HepG2 (cell line): ENCODE results near the gene NEK11. TPM values are rescaled to one million over a fixed set of nuclear protein-coding genes. Genes with fewer than 3 reads are reported as not detected.

ENCODE experiments used
- CEBPB ChIP-seq: IDR thresholded peaks from 2 replicates; pipeline ENCODE4 v1.6.1; 2011; ENCODE audit warnings: low read depth, low read length, improper control_type of control experiment, borderline replicate concordance
- FLYWCH1 ChIP-seq: sonication (generic); formaldehyde crosslinking; IDR thresholded peaks from 2 replicates; pipeline ENCODE4 v1.8.1; 2023; ENCODE audit warnings: mild to moderate bottlenecking, missing genetic modification reagents
- FOXO1 ChIP-seq: sonication (generic); formaldehyde crosslinking; IDR thresholded peaks from 2 replicates; pipeline ENCODE4 v1.4.0; 2020; ENCODE audit warnings: missing genetic modification reagents
- HOXD1 ChIP-seq: sonication (generic); formaldehyde crosslinking; IDR thresholded peaks from 2 replicates; pipeline ENCODE4 v1.5.0; 2020; ENCODE audit warnings: missing genetic modification reagents
- KDM2A ChIP-seq: sonication (generic); formaldehyde crosslinking; IDR thresholded peaks from 2 replicates; pipeline ENCODE4 v1.4.0; 2020; ENCODE audit warnings: low read depth, missing genetic modification reagents, borderline replicate concordance
- KDM4B ChIP-seq: sonication (generic); formaldehyde crosslinking; IDR thresholded peaks from 2 replicates; pipeline ENCODE4 v1.4.0; 2020; ENCODE audit warnings: missing genetic modification reagents
- MTA3 ChIP-seq: sonication (generic); formaldehyde crosslinking; IDR thresholded peaks from 2 replicates; pipeline ENCODE4 v1.4.0; 2020; ENCODE audit warnings: missing genetic modification reagents
- NR2F1 ChIP-seq, 2 experiments: fragments of 450-650 bp in 1 of 2; formaldehyde crosslinking in 1 of 2; IDR thresholded peaks; 2 replicates each; pipeline versions ENCODE4 v1.5.0 to v1.6.1; 2016 to 2020; ENCODE audit warnings: mild to moderate bottlenecking in 1 of 2, missing compliant biosample characterization in 1 of 2, missing genetic modification reagents in 1 of 2, moderate library complexity in 1 of 2
- REPIN1 ChIP-seq: sonication (generic); formaldehyde crosslinking; IDR thresholded peaks from 2 replicates; pipeline ENCODE4 v1.8.0; 2022; ENCODE audit warnings: missing genetic modification reagents, low read depth, mild to moderate bottlenecking, borderline replicate concordance
- SCMH1 ChIP-seq: sonication (generic); formaldehyde crosslinking; IDR thresholded peaks from 2 replicates; pipeline ENCODE4 v1.9.0; 2021; ENCODE audit warnings: missing genetic modification reagents, mild to moderate bottlenecking, borderline replicate concordance
- SMYD3 ChIP-seq: sonication (generic); formaldehyde crosslinking; IDR thresholded peaks from 2 replicates; pipeline ENCODE4 v1.8.1; 2023; ENCODE audit warnings: mild to moderate bottlenecking, missing genetic modification reagents
- ZFP36 ChIP-seq: fragments of 150-350 bp; IDR thresholded peaks from 2 replicates; pipeline ENCODE4 v1.6.1; 2018; ENCODE audit warnings: borderline replicate concordance, low read length, low read depth; ENCODE audit not compliant: partially characterized antibody
- ZNF124 ChIP-seq: sonication (generic); formaldehyde crosslinking; IDR thresholded peaks from 2 replicates; pipeline ENCODE4 v1.4.0; 2020; ENCODE audit warnings: missing genetic modification reagents
- ZNF317 ChIP-seq: sonication (generic); formaldehyde crosslinking; IDR thresholded peaks from 2 replicates; pipeline ENCODE4 v1.5.0; 2020; ENCODE audit warnings: mild to moderate bottlenecking, missing genetic modification reagents
- ZNF556 ChIP-seq: sonication (generic); formaldehyde crosslinking; IDR thresholded peaks from 2 replicates; pipeline ENCODE4 v1.4.0; 2020; ENCODE audit warnings: mild to moderate bottlenecking, missing genetic modification reagents, borderline replicate concordance
- ZNF724P ChIP-seq: sonication (generic); formaldehyde crosslinking; IDR thresholded peaks from 2 replicates; pipeline ENCODE4 v1.8.0; 2022; ENCODE audit warnings: missing genetic modification reagents, borderline replicate concordance
- polyA plus RNA-seq, 8 experiments: library from polyadenylated mRNA; depleted of rRNA in 3 of 8; stranded (reverse) in 7 of 8; unstranded in 1 of 8; fragments of >200 nt; fragmentation: Illumina TruSeq in 4 of 8; extraction: Trizol in 4 of 8; gene quantifications; 2 replicates each; pipeline versions ENCODE4 v1.2.1 to v1.2.3, GENCODE V29; 2011 to 2016; ENCODE audit warnings: low read depth in 4 of 8, missing spikeins in 1 of 8, mixed read lengths in 1 of 8; ENCODE audit not compliant: insufficient read depth in 1 of 8
- total RNA-seq, 5 experiments: library from RNA; depleted of rRNA; stranded (reverse); fragments of >200 nt; fragmentation: Illumina TruSeq; extraction: Trizol; gene quantifications; 2 replicates each; pipeline ENCODE4 v1.2.3, GENCODE V29; 2016; ENCODE audit warnings: low read depth in 1 of 5
- TF ChIP-seq, protein P1 (sequence below): sonication (generic); formaldehyde crosslinking; conservative IDR thresholded peaks from 2 replicates; pipeline ENCODE4 v1.8.0; 2022; ENCODE audit warnings: mild to moderate bottlenecking, moderate library complexity, missing genetic modification reagents
- TF ChIP-seq, protein P2 (sequence below): sonication (generic); formaldehyde crosslinking; IDR thresholded peaks from 2 replicates; pipeline ENCODE4 v1.5.0; 2020; ENCODE audit warnings: missing genetic modification reagents
- TF ChIP-seq, protein P3 (sequence below): IDR thresholded peaks from 2 replicates; pipeline ENCODE4 v1.6.1; 2016; ENCODE audit warnings: control low read depth
- TF ChIP-seq, protein P4 (sequence below): sonication (generic); formaldehyde crosslinking; IDR thresholded peaks from 2 replicates; pipeline ENCODE4 v1.4.0; 2020; ENCODE audit warnings: missing genetic modification reagents
- TF ChIP-seq, protein P5 (sequence below): sonication (generic); formaldehyde crosslinking; IDR thresholded peaks from 2 replicates; pipeline ENCODE4 v1.4.0; 2020; ENCODE audit warnings: missing genetic modification reagents

The NEK11 gene
- total and polyA plus RNA-seq, 2 of the 13 experiments (the other 11 are each of a cell fraction or from before 2014, with no cell fraction given), result 0.95 to 2.2 TPM

DNA sequence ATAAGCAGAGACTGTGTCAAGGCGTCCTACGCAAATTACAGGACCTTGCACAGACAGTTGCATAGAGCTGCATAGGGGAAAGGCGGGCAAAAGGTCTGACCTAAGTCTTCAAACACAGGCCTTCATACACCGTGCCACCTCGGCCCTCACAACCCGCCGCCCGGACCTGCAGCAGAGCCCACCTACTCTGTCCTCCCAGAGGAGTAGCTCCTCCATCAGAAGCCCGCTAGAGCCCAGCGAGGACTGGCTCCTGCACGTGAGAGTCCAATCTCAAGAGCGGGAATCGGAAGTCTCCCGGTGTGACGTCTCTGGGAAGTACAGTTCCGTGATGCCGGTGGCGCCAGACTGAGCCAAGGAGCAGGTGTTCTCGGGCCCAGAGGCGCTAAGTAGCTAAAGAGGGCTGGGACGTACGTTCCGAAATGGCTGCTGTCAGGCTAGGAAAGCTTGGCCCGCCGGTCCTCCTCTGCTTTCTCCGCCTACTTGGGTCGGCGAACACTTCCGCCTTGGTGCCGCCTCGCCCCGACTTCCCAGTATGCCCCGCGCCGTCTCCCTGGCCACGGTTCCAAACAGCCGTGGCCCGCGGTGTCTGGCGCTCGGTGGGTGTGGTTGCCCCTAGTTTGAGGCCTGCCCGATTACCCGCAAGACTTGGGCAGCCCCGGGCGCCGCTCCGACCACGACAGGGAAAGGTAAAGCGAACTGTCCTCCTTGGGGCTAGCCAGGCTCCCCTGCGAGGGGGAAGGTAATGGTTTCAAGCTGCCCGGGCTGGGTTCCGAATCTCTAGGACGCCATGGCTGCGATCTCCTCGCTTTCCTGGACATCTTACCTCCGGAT is at the start of gene NEK11, which contains the start of gene ASTE1 (continued):
- TF ChIP-seq, protein P1, sequence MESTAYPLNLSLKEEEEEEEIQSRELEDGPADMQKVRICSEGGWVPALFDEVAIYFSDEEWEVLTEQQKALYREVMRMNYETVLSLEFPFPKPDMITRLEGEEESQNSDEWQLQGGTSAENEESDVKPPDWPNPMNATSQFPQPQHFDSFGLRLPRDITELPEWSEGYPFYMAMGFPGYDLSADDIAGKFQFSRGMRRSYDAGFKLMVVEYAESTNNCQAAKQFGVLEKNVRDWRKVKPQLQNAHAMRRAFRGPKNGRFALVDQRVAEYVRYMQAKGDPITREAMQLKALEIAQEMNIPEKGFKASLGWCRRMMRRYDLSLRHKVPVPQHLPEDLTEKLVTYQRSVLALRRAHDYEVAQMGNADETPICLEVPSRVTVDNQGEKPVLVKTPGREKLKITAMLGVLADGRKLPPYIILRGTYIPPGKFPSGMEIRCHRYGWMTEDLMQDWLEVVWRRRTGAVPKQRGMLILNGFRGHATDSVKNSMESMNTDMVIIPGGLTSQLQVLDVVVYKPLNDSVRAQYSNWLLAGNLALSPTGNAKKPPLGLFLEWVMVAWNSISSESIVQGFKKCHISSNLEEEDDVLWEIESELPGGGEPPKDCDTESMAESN (CRISPR knock-in tag), result peak; percentile 55; the same call in 1 of the 2 replicates
- TF ChIP-seq SCMH1 (CRISPR knock-in tag), result no peak
- TF ChIP-seq, protein P2, sequence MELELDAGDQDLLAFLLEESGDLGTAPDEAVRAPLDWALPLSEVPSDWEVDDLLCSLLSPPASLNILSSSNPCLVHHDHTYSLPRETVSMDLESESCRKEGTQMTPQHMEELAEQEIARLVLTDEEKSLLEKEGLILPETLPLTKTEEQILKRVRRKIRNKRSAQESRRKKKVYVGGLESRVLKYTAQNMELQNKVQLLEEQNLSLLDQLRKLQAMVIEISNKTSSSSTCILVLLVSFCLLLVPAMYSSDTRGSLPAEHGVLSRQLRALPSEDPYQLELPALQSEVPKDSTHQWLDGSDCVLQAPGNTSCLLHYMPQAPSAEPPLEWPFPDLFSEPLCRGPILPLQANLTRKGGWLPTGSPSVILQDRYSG (CRISPR knock-in tag), result no peak
- peak; percentile 82 for TF ChIP-seq KDM2A (CRISPR knock-in tag)
- TF ChIP-seq FLYWCH1 (CRISPR knock-in tag), result no peak
- 0 out of 2 replicates have a peak, but pooled peaks have one; percentile 33 for TF ChIP-seq KDM4B (CRISPR knock-in tag)
- no peak for TF ChIP-seq CEBPB
- TF ChIP-seq SMYD3 (CRISPR knock-in tag), result no peak; the same call in 1 of the 2 replicates
- no peak; the same call in 1 of the 2 replicates for TF ChIP-seq ZNF724P (CRISPR knock-in tag)
- TF ChIP-seq HOXD1 (CRISPR knock-in tag), result no peak
- no peak for TF ChIP-seq NR2F1 (CRISPR knock-in tag; IDR thresholded peaks at IDR 0.05)
- TF ChIP-seq REPIN1 (CRISPR knock-in tag), result peak; percentile 69
- peak; percentile 91; the same call in 1 of the 2 replicates for TF ChIP-seq ZNF556 (CRISPR knock-in tag)
- TF ChIP-seq ZFP36, result no peak
- TF ChIP-seq ZNF317, result 0 out of 2 replicates have a peak, but pooled peaks have one; percentile 37
- no peak for TF ChIP-seq FOXO1 (CRISPR knock-in tag)
- 0 out of 2 replicates have a peak, but pooled peaks have one; percentile 36 for TF ChIP-seq ZNF124 (CRISPR knock-in tag)
- TF ChIP-seq, protein P3, sequence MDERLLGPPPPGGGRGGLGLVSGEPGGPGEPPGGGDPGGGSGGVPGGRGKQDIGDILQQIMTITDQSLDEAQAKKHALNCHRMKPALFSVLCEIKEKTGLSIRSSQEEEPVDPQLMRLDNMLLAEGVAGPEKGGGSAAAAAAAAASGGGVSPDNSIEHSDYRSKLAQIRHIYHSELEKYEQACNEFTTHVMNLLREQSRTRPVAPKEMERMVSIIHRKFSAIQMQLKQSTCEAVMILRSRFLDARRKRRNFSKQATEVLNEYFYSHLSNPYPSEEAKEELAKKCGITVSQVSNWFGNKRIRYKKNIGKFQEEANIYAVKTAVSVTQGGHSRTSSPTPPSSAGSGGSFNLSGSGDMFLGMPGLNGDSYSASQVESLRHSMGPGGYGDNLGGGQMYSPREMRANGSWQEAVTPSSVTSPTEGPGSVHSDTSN (CRISPR knock-in tag), result no peak
- TF ChIP-seq, protein P4, sequence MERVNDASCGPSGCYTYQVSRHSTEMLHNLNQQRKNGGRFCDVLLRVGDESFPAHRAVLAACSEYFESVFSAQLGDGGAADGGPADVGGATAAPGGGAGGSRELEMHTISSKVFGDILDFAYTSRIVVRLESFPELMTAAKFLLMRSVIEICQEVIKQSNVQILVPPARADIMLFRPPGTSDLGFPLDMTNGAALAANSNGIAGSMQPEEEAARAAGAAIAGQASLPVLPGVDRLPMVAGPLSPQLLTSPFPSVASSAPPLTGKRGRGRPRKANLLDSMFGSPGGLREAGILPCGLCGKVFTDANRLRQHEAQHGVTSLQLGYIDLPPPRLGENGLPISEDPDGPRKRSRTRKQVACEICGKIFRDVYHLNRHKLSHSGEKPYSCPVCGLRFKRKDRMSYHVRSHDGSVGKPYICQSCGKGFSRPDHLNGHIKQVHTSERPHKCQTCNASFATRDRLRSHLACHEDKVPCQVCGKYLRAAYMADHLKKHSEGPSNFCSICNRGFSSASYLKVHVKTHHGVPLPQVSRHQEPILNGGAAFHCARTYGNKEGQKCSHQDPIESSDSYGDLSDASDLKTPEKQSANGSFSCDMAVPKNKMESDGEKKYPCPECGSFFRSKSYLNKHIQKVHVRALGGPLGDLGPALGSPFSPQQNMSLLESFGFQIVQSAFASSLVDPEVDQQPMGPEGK (CRISPR knock-in tag), result peak; percentile 31; the same call in 1 of the 2 replicates
- TF ChIP-seq, protein P5, sequence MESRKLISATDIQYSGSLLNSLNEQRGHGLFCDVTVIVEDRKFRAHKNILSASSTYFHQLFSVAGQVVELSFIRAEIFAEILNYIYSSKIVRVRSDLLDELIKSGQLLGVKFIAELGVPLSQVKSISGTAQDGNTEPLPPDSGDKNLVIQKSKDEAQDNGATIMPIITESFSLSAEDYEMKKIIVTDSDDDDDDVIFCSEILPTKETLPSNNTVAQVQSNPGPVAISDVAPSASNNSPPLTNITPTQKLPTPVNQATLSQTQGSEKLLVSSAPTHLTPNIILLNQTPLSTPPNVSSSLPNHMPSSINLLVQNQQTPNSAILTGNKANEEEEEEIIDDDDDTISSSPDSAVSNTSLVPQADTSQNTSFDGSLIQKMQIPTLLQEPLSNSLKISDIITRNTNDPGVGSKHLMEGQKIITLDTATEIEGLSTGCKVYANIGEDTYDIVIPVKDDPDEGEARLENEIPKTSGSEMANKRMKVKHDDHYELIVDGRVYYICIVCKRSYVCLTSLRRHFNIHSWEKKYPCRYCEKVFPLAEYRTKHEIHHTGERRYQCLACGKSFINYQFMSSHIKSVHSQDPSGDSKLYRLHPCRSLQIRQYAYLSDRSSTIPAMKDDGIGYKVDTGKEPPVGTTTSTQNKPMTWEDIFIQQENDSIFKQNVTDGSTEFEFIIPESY (CRISPR knock-in tag), result no peak
- TF ChIP-seq MTA3 (CRISPR knock-in tag), result no peak
